Activated naive CD8-positive, alpha-beta T cell treated with anti-CD3 and anti-CD28 coated beads for 36 hours (primary cell): ENCODE results near the gene PRDM1. TPM values are rescaled to one million over a fixed set of nuclear protein-coding genes. Genes with fewer than 3 reads are reported as not detected.

Source experiments
- DNase-seq: peaks from one replicate; pipeline ENCODE4 v3.0.0; 2021
- H3K27ac Mint-ChIP-seq: one replicate; pipeline ENCODE4 v1.8.0; 2022; ENCODE audit warnings: mild to moderate bottlenecking, moderate library complexity, mixed read lengths
- H3K27me3 Mint-ChIP-seq: one replicate; pipeline ENCODE4 v1.8.0; 2022; ENCODE audit warnings: mild to moderate bottlenecking, mixed read lengths
- H3K36me3 Mint-ChIP-seq: one replicate; pipeline ENCODE4 v1.8.0; 2021; ENCODE audit warnings: mild to moderate bottlenecking, mixed read lengths
- H3K4me1 Mint-ChIP-seq: one replicate; pipeline ENCODE4 v1.8.0; 2021; ENCODE audit warnings: mixed read lengths
- H3K4me3 Mint-ChIP-seq: one replicate; pipeline ENCODE4 v1.8.0; 2022; ENCODE audit warnings: mild to moderate bottlenecking, moderate library complexity, mixed read lengths
- H3K9me3 Mint-ChIP-seq: one replicate; pipeline ENCODE4 v1.8.0; 2022; ENCODE audit warnings: mixed read lengths
- total RNA-seq, 2 experiments: library from RNA; stranded (reverse); gene quantifications; one replicate each; pipeline ENCODE4 v1.2.3, GENCODE V29; 2021

The PRDM1 gene
- total RNA-seq, 2 experiments from 2014 or later: 13.1 to 13.4 TPM

GRCh38 chr6:106125925-106126435 is 39.8 kb downstream of the PRDM1 start:
- Mint-ChIP-seq H3K4me3 (no peak overlapping the region), H3K4me1 (peaks cover 29% of the 10 kb centered on the region), H3K27ac (no peak overlapping the region), H3K36me3 (peaks cover 2% of the 10 kb centered on the region), H3K9me3 (no peaks in the 10 kb centered on the region), H3K27me3 (peaks cover 56% of the 10 kb centered on the region)
- DNase-seq: no peak

- H3K4me3 Mint-ChIP-seq: no peak overlapping the region
- peaks cover 2% of the 10 kb centered on the region for H3K36me3 Mint-ChIP-seq
- DNase-seq: no peak
- peaks cover 29% of the 10 kb centered on the region for H3K4me1 Mint-ChIP-seq
- peaks cover 53% of the 10 kb centered on the region for H3K27me3 Mint-ChIP-seq
- H3K27ac Mint-ChIP-seq: no peak overlapping the region
- no peaks in the 10 kb centered on the region for H3K9me3 Mint-ChIP-seq
Measured at GRCh38 chr6:106126482-106126881, 40.3 kb downstream of the PRDM1 start.

- H3K4me3 Mint-ChIP-seq: no peak overlapping the region
- no peaks in the 10 kb centered on the region for H3K36me3 Mint-ChIP-seq
- H3K27ac Mint-ChIP-seq: no peak overlapping the region
- DNase-seq: no peak
- H3K9me3 Mint-ChIP-seq: no peaks in the 10 kb centered on the region
- H3K27me3 Mint-ChIP-seq: peaks cover 36% of the 10 kb centered on the region
- H3K4me1 Mint-ChIP-seq: peaks cover 17% of the 10 kb centered on the region
Measured at GRCh38 chr6:106128981-106129781, 43.0 kb downstream of the PRDM1 start.

- H3K4me3 Mint-ChIP-seq: no peak overlapping the region
- peaks cover 10% of the 10 kb centered on the region for H3K27me3 Mint-ChIP-seq
- no peaks in the 10 kb centered on the region for H3K9me3 Mint-ChIP-seq
- H3K4me1 Mint-ChIP-seq: peaks cover 6% of the 10 kb centered on the region
- no peaks in the 10 kb centered on the region for H3K36me3 Mint-ChIP-seq
- H3K27ac Mint-ChIP-seq: no peak overlapping the region
- DNase-seq: no peak
Measured at GRCh38 chr6:106132153-106132698, 46.1 kb downstream of the PRDM1 start.

- Mint-ChIP-seq H3K9me3 (no peaks in the 10 kb centered on the region), H3K27me3 (peaks cover 8% of the 10 kb centered on the region), H3K4me1 (peaks cover 9% of the 10 kb centered on the region), H3K4me3 (no peak overlapping the region), H3K36me3 (no peaks in the 10 kb centered on the region), H3K27ac (no peak overlapping the region)
- no peak for DNase-seq
Measured at GRCh38 chr6:106133040-106133439, 46.9 kb downstream of the PRDM1 start.

- H3K27ac Mint-ChIP-seq: no peak overlapping the region
- H3K27me3 Mint-ChIP-seq: no peaks in the 10 kb centered on the region
- DNase-seq: no peak
- H3K4me1 Mint-ChIP-seq: peaks cover 10% of the 10 kb centered on the region
- H3K9me3 Mint-ChIP-seq: no peaks in the 10 kb centered on the region
- H3K4me3 Mint-ChIP-seq: no peak overlapping the region
- H3K36me3 Mint-ChIP-seq: no peaks in the 10 kb centered on the region
Measured at GRCh38 chr6:106134087-106134770, 48.1 kb downstream of the PRDM1 start.

- no peak for DNase-seq
- H3K27me3 Mint-ChIP-seq: no peaks in the 10 kb centered on the region
- peaks cover 6% of the 10 kb centered on the region for H3K4me1 Mint-ChIP-seq
- no peaks in the 10 kb centered on the region for H3K9me3 Mint-ChIP-seq
- no peak overlapping the region for H3K27ac Mint-ChIP-seq
- no peak overlapping the region for H3K4me3 Mint-ChIP-seq
- no peaks in the 10 kb centered on the region for H3K36me3 Mint-ChIP-seq
Measured at GRCh38 chr6:106134906-106135634, 48.9 kb downstream of the PRDM1 start.

GRCh38 chr6:106135911-106136571 is 49.9 kb downstream of the PRDM1 start:
- DNase-seq: no peak
- H3K9me3 Mint-ChIP-seq: no peaks in the 10 kb centered on the region
- H3K27me3 Mint-ChIP-seq: no peaks in the 10 kb centered on the region
- H3K36me3 Mint-ChIP-seq: no peaks in the 10 kb centered on the region
- peaks cover 12% of the 10 kb centered on the region for H3K4me1 Mint-ChIP-seq
- no peak overlapping the region for H3K4me3 Mint-ChIP-seq
- H3K27ac Mint-ChIP-seq: no peak overlapping the region

- H3K27ac Mint-ChIP-seq: no peak overlapping the region
- no peaks in the 10 kb centered on the region for H3K9me3 Mint-ChIP-seq
- no peak for DNase-seq
- no peaks in the 10 kb centered on the region for H3K36me3 Mint-ChIP-seq
- no peak overlapping the region for H3K4me3 Mint-ChIP-seq
- peaks cover 20% of the 10 kb centered on the region for H3K4me1 Mint-ChIP-seq
- H3K27me3 Mint-ChIP-seq: no peaks in the 10 kb centered on the region
Measured at GRCh38 chr6:106136845-106137244, 50.7 kb downstream of the PRDM1 start.

- H3K4me1 Mint-ChIP-seq: peaks cover 33% of the 10 kb centered on the region
- H3K9me3 Mint-ChIP-seq: no peaks in the 10 kb centered on the region
- no peak for DNase-seq
- no peaks in the 10 kb centered on the region for H3K36me3 Mint-ChIP-seq
- H3K4me3 Mint-ChIP-seq: no peak overlapping the region
- H3K27me3 Mint-ChIP-seq: no peaks in the 10 kb centered on the region
- peak overlapping the region; percentile 40 for H3K27ac Mint-ChIP-seq
Measured at GRCh38 chr6:106138151-106138550, 52.0 kb downstream of the PRDM1 start.

- no peaks in the 10 kb centered on the region for H3K9me3 Mint-ChIP-seq
- peaks cover 4% of the 10 kb centered on the region for H3K27me3 Mint-ChIP-seq
- peaks cover 55% of the 10 kb centered on the region for H3K4me1 Mint-ChIP-seq
- peak overlapping the region; percentile 95 for H3K27ac Mint-ChIP-seq
- no peaks in the 10 kb centered on the region for H3K36me3 Mint-ChIP-seq
- peak; percentile 83 for DNase-seq
- peak overlapping the region; percentile 48 for H3K4me3 Mint-ChIP-seq
Measured at GRCh38 chr6:106141441-106142237, 55.5 kb downstream of the PRDM1 start.

- no peak for DNase-seq
- no peaks in the 10 kb centered on the region for H3K9me3 Mint-ChIP-seq
- H3K27ac Mint-ChIP-seq: peak overlapping the region; percentile 95
- no peaks in the 10 kb centered on the region for H3K36me3 Mint-ChIP-seq
- peaks cover 5% of the 10 kb centered on the region for H3K27me3 Mint-ChIP-seq
- no peak overlapping the region for H3K4me3 Mint-ChIP-seq
- peaks cover 58% of the 10 kb centered on the region for H3K4me1 Mint-ChIP-seq
Measured at GRCh38 chr6:106142876-106143431, 56.8 kb downstream of the PRDM1 start.

- Mint-ChIP-seq H3K36me3 (no peaks in the 10 kb centered on the region), H3K9me3 (no peaks in the 10 kb centered on the region), H3K27me3 (peaks cover 5% of the 10 kb centered on the region), H3K4me1 (peaks cover 57% of the 10 kb centered on the region), H3K27ac (peak overlapping the region; percentile 95), H3K4me3 (no peak overlapping the region)
- DNase-seq: no peak
Measured at GRCh38 chr6:106143665-106144064, 57.5 kb downstream of the PRDM1 start.
